Left kidney (tissue), 2 donors: ENCODE measurements around the gene GRB10. TPM values are rescaled to one million over a fixed set of nuclear protein-coding genes. Genes with fewer than 3 reads are reported as not detected.

ENCODE experiments used
- DNase-seq: peaks from one replicate; pipeline ENCODE4 v3.0.0-alpha.2; 2013
- polyA plus RNA-seq: library from polyadenylated mRNA; unstranded; fragments of 120-200 nt; gene quantifications from one replicate; pipeline ENCODE4 v1.2.1, GENCODE V29; 2013; ENCODE audit not compliant: insufficient read length

Gene GRB10
- polyA plus RNA-seq, 1 donor = 45.6 TPM

DNA sequence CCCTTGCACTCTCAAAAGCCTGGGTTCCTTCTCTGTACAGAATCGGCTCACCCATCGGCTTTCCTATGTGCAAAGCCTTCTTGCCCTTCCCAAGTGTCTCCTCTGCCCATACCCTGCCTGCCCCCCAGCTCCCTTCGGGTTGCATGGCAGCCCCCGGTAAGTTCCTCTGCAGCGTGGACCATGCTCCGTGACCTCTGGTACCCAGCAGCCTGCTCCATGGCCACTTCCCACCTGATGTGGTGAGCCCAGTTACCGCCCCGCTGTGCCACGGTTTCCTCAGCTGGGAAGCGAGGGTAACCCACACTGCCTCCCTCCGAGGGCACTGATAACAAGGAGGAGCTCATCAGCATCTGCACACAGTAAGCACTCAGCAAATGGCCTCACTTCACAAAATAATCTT is 110.7 kb downstream of the GRB10 start:
- DNase-seq = no peak

DNA sequence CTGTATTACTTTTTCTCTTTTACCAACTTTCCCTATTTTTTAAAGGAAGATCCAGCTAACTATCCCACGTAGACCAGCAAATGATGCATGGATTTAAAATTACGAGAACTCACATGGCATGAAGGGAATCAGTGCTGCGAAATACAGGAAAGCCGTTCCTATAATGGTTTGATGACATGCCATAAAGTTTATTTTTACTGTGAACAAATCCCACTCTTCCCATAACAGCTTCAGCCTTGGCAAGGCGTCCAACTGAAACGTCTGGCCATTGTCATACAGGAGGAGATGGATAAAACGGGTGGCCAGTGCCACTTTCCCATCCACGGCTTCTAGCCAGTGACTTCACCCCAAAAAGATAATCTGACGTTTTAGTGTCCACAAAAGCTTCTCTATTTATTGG is 111.3 kb downstream of the GRB10 start:
- no peak for DNase-seq

DNA sequence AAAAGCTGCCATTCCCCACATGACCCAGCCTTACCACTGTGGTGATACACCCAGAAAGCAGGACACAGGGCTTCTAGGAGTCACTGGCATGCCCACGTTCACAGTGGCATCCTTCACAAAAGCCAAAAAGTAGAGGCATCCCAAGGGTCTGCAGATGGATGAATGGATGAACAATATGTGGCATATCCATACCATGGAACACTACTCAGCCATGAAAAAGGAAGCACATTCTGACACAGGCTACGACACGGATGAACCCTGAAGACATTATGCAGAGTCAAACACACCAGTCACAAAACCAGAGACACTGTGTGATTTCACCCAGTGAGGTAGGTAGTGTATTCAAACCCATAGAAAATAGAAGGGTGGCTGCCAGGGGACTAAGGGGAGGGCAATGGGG is 112.8 kb downstream of the GRB10 start:
- no peak for DNase-seq

DNA sequence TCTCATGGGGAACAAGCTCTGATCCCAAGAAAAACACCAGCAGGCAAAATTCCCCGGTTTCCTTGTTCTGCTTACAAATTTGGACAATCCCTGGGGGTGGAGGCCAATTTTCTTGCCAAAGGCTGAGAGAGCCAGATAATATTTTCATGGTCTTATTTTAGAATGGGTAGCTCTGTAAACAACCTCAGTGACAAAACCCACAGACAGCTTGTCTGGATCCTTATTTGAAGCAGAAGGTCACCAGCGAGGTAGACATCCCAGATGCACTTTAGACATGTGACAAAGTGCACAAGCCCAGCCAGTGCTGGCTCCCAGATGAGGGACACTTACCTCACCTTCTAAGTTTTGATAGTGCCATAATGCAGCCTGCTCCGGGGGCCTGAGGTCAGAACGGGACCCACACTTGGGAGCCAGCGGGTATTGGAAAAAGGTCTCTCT is 114.9 kb downstream of the GRB10 start:
- no peak for DNase-seq

DNA sequence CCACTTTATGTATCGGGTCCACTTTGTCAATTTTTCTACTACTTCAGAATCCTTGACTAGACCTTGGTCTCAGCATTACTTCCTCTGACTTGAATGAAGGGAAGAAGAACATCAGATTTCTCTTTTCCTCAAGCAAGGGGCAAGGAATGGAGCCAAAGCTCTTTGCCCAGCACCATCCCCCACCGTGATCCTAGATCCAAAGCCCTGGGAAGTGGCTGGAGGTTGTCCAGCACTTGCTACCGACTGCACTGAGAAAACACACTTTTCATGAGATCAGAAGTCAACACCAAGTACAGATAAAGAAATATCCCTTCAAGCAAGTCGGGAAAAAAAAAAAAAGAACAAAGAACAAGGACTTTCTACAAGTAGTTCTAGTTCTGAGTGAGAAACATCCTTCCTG is 115.4 kb downstream of the GRB10 start:
- DNase-seq = no peak

DNA sequence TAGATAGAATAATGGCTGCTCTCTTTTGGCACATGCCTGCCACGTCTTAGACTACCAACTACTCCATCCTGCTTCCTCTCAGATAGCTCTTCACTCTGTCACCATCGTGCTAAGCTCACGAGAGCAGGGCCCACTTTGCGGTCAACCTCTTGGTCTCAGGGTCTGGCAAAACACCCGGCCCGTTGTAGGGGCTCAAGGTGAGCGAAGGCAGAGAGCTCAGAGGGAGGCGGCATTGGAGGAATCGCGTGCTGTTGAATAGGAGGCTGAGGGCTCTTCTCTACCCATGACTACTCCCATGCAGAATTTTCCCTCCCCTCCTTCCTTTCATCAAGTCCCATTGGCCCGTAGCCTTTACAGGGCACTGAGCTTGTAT is 116.6 kb downstream of the GRB10 start:
- no peak for DNase-seq

DNA sequence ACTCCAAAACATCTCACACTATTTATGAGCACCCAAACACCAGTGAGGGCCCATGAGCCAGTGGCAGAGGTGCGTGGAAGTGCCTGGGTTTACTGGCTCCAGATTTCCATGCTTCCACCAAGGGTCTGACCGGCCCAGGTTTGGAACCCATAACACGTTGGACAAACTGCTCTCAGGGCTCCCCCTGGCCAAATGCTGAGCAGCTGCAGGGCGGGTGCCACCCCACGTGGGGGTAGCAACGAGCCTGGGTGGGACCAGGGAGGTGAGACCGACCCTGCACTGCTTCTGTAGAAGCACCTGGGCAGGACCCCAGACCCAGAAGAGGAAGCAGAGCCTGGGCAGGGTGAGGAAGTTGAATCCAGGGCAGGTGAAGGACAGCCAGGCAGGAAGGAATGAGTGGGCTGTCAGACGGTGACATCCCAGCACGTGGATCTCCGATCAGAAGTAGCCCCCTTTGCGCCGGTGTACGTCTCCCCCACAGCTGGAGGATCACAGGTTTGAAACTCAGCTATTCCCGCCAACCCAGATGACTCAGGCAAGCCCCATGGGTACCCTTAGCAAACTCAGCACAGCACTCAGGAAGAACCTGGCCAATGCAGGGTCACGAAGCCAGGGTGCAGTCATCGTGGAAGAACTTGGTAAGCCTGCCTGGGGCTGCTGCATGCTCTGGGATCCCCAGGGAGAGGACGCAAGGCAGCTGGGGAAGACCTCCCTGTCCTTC is 117.1 kb downstream of the GRB10 start:
- DNase-seq = no peak

DNA sequence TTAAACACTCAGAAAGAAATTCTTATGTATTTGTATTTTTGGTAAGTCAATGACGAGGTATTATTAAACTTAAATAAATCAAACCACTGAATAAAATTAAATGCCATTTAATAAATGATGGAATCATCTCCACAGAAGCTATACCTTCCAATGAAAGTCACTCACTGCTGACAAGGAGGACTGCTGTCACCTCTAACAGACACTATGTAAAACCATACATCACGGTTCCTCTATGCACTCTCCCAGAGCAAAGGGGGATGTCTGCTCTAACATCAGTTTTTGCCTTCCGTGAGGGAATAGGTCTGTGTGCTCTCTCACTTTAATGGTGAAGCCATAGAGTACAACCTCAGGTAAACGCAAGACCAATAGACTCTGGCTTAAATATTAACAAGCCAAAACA is 117.8 kb downstream of the GRB10 start:
- DNase-seq = no peak

DNA sequence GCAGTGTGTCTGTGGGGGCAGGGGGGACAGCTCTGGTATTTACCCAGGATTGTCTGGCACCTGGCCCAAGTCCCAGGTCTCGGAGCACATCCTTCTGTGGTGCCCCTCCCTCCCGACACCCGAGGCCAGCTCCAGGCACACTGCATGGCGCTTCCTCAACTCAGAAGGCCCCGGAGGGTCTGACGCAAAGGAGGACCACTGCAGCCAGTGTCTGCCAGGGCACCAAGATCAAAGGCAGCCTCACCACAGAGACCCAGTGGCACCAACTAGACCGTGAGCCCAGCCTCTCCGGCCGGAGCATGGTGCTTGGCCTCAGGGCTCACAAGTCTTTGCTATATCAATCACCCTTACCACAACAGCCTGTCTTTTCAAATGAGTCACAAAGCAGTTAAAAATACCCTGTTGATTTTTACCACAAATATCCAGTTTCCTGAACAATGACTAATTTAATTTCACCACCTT is 118.2 kb downstream of the GRB10 start:
- DNase-seq = no peak

DNA sequence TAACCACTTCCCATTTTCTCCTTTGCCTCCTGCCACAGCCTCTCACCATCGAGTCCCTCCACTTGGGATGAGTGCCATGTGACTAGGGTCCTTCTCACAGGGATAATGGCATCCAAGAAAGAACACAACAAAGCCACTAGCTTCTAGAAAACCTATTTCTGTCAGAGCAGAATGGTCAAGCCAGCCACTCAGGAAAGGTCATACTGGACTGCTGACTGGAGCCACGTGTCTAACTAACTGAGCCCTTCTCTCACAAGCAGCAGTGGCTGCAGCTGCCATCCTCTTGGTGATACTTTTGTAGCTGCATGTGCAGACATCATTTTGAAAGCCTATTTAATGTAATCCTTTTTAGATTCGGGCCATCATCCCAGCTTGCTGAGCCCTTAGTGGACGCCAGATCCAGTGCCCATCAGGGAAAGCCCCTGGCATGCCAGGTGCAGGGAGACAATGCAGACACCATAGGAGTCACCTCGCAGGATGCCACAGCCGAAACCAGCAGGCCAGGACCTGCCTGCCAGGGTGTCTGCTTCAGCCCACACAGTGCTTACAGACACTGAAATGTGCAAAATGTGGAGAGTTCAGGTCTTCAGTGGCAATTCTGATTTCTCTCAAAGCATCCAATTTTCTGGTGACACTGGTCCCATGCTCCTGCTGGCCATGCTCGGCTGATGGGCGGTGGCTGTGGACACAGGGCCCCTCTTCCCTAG is 119.1 kb downstream of the GRB10 start:
- no peak for DNase-seq

DNA sequence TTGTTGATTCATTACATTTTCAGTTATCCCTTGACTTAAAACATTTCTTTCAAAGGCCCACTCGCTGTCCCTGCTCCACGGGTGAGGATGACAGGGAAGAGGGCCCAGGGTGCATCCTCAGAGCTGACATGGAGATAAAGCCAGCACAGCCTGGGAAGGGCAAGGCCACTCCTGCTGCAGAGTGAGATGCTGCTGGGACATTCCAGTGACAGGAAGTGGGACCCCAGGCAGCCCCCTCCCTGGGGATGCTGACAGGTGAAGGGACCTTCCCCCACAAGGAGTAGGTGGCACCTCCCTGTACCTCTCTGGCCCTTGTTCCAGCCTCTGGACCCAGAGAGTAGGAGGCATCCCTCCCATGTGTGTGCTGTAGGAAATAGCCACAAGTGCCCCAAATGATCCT is 119.7 kb downstream of the GRB10 start:
- DNase-seq = no peak

DNA sequence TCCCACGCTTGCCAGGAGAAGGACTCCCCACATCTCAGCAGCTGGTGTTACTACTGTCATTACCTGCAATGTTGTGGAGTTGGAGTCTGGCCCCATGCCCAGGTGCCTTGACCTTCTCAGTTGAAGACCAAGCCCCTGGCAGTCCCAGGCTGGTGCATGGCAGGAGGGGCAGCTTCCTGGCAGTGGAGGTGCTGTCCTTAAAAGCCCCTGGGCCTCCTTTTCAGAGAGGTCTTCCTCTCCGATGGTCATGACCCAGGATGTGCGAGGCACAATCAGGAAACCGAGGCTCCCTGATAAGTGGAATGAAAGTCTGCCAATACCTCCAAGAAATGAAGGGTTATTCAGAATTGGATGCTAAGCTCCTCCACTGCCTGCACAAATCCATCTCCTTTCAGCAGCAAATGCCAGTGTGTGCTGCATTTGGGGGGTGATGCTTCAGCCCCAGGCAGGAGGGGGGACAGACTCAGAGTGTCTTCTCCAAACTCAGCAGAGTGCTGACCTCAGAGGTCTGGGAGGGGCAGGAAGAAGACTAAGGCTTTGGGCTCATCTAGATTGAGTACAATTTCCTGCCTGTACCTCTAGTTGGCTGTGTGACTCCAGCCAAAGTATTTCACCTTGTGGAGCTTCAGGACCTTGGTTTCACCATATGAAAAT is 120.5 kb downstream of the GRB10 start:
- DNase-seq = no peak

DNA sequence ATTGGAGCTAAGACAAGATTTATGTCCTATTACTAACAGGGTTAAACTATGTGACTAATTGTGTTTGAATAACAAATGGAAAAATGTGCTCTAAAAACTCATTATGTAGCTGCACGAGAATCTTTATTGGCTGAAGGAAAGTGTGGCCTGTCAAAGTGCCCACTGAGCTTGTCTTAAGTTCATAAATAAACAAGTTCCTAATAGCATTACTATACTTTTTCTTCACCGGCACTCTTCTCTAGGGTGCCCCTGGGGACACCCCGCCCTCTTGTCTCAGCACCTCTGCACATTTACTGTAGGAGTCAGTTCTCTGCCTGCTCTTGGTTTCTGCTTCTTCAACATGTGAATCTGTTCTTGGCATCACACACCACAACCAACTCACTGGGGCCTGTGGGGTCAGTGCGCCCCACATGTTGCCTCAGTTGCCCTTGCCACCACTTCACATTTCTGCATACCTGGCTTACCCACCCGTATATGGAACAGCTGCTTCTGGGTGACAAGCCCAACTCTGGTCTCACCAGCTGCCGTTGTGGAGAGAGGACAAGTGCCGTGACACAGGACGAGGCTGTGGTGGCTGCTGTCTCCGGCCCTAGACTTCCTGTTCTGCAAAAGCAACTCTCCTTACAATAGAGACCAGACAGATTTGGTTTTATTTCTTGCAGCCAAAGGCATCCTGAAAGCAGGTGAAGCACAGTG is 121.2 kb downstream of the GRB10 start:
- DNase-seq = no peak

DNA sequence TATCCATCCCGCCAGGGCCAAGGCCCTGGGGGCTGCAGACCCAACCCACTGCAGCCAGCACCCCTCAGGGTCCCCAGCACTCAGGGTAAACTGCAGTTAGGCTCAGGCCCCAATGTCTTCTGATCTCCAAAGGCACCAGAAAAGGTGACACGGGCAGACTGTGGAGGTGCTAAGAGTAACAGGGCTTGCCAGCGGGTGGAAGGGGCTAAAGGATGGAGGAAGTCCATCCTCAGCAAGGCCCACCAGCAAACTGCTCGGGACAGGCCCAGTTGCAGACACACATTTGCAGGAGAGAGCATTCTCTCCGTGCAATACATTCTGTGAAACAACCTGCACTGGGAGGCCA is 121.9 kb downstream of the GRB10 start:
- no peak for DNase-seq

DNA sequence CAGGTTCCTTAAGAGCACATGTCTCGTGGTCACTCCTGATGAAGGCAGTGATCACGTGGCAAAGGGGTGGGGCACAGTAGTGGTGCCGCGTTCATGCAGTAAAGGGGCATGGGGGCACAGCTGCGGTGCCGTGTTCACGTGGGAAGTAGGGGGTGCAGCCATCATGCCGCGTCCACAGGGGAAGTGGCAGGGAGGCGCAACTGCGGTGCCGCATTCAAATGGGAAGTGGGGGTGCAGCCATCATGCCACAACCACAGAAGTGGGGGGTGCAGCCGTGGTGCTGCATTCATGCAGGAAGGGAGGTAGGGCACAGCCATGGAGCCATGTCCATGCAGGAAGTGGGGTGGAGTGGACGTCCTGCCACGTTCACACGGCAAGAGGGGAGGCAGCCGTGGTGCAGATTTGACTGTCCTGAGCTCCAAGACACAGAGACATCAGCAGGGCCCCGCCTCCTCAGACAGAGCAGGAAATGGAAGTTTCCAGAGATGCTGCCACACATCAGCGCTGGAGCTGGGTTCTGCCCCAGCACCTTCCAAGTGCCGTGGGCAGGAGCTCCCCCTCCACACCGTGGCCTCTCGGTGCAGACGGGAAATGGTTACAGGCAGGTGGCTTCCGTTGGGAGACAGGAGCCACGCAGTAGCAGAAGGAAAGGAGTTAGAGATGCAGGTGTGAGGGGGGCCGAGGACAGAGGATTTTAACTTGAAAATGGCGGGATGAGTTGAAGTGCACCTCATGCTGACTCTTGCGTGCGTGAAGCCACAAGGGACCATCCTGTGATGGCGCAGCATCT is 122.5 kb downstream of the GRB10 start:
- DNase-seq = no peak

DNA sequence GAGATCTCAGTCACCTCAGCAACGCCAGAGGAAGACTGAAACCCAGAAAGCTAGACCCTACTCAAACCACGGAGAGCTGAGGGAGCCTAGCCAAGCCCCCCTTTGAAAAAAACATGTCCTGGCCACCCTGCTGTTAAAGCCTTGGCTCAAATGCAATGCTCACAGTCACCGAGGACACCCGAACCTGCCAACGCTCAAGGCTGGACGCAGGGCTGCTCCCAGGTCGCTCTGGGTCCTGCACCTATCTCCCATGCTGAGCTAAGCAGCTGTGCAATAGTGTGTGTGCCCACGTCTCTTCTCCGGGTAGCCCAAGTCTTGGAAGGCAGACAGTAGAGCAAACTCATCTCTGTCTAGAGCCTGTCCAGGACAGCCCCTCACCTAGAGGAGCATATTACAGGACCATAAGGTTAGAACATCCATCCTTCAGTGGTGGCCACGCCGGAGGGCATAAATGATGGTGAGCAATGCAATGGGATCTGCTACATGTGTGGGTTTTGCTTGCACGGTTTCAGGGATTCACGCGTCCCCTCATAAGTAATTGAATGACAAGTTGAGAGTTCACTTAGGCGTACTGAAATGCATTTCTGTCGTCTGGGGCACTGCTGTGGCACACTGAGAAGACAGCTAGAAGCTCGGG is 123.2 kb downstream of the GRB10 start:
- no peak for DNase-seq

DNA sequence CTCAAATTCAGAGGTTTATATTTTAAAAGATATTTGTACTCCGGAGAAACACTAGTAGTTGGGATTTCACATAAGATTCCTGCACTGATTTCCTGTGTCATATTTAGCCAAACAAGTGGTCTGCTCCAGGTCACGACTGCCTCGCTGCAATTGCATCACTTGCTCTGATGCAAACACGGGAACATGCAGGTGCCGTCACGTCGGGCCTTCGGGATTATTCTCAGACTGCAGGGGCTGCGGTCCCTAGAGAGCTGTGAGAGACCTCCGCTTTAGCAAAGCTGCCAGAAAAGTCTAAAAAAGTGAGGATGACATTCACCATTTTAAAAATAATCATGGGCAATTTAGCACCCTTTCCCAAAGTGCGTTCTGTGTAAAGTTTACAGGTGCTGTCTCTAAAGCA is 124.0 kb downstream of the GRB10 start:
- DNase-seq = no peak

DNA sequence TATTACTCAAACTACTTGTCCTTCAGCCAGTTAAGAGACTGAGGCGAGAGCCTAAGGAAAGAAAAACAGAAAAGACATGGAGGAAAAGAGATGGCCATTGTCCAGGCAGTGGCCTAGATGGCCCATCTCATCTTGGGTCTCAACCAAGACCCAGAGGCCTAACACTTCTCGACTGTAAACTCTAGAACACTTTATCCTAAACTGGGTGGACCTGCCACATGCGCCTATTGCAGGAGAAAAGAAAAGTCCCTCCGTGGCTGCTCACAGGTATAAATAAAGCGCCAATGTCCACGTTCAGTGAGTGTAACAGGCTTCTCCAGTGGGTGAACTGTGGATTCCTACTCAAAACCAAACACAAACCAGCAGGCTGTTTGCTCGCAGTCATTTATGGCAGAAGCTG is 124.8 kb downstream of the GRB10 start:
- no peak for DNase-seq

DNA sequence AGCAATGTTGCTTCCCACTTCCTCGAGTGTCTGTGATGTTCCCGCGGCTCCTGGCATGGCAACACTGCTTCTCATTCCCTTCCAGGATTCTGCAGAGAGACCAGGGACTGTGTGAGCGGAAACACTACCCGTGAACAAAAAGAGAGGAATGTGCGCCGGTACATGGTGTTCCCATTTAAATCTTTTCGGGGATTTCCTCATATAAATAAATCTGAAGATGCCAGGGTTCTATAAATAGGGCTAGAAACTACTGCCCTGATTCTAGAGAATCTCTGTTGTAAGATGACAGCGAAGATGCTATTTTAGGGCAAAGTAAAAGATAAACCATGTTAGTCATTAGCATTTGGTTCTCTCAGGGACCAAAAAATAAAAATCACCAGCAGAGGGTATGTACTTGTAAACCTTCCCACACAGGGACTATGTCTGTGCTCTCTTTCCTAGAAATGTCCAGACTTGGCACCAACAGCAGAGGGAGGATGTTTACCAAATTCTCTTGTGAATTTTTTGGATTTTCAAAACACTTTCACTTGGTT is 125.3 kb downstream of the GRB10 start:
- no peak for DNase-seq

DNA sequence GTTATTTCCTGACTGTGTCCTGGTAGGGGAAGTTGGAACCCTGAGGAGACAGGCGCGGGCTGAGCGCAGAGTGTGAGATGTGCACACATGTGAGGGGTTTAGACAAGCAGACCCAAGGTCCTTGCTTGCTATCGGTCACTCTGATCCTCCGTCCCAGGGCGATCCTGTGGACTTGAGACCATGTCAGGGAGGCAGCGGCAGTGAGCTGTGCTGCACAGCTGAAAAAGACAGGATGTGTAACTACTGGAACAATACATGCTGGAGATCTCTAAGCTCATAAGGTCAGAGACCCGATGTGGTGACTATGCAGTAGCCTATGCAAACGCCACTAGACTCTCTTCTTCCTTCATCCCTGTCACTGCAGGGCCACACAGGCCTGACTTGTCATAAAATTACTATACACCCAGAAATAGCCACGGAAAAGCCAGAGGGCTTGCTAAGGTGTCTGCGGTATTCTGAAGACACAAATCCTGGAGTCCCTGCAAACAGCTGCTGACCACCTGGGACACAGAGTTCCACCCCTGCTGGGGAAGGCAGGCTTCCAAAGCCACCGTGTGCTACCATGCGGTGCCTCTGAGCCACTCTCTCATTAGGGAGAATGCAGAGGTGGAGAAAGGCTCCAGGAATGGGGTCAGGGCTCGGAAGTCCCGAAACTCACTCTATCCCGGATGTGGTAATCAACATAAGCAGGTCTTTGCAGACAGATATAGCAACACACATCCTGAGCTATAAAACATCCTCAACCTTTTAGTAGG is 126.4 kb downstream of the GRB10 start:
- no peak for DNase-seq

DNA sequence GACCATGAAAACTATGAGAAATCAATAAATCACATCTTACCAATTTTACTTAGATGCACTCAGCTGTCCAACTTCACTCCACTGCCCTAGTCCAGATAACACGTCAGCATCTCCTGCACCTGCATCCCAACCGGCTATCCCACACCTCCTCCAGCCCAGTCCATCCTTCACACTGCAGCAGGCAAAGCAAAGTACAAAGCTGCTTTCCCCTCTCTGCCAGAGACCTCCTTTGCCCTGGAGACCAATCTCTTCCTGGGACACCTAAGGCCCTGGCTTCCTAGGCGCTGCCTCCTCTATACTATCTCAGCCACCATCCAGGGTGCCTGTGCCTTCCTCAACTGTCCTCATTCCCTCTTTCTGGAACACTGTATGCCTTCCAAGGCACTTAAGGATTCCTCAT is 127.2 kb downstream of the GRB10 start:
- no peak for DNase-seq
